RKO (cell line): ENCODE data around the gene POLE3.
A peak's percentile ranks its signal among the peaks of the same experiment; 100 is the strongest.
"Not testable (repeated sequence)": the region's sequence is repeated elsewhere in the genome, so short reads cannot be mapped to it uniquely, and the experiment has no call there.

ENCODE experiments used
- DNase-seq: peaks from one replicate; pipeline ENCODE4 v3.0.0-alpha.2; 2016; ENCODE audit warnings: low spot score

POLE3 gene

DNA sequence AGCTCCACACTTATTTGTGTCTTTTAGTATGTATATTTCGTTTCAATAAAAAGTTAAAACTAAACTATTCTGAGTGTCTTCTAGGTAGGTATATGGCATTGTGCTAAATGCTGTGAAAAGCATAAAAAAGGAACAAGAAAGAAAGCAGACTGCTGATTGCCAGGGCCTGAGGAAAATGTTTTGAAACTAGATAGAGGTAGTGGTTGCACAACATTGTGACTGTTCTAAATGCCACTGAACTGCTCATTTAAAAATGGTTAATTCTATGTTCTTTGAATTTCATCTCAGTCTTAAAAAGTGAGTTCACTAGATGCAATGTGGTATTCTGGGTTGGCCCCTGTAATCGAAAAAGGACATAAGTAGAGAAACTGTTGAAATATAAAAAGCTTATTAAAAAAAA, 6.8 kb downstream of the POLE3 start:
- DNase-seq = no peak

DNA sequence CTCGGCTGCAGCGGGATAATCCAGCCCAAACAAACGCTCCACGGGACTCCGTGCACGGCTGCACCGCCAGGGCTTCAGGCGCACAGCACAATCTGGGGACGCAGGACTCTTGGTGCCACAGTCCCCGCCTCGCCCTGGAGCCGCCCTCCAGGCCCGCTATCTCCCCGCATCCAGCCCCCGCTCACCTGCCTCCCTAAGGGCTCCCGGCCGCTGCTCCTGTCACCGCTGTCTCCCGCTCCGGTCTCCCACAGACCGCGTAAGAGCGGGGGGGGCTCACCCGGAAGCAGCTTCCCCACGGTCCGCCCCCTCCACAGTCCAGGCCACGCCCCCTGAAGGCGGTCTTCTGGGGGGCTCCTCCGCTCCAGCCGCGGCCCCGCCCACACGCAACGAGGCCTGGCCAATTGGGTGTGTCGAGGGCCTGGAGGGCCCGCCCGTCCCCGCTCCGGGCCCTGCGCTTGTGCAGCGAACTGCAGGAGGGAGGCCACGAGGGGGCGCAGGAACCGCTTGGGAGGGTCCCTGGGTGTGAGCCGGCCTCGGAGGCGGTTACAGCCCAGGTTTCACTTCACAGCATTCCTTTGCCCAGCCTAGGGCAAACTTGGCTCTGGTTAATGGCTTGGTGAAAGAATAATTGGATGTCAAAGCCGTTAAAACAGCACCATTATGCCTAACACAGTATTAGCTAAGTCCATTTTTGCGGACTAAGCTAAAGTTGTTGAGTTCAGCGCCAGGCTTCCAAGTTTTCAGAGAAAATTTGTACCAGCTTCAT, 9.3 kb downstream of the POLE3 start, which contains the start of gene ALAD:
Gene ALAD (minus strand): TSS at position 258 of the 766 bp plus-strand sequence. CDS start 7,725 bp downstream, outside the sequence.
- DNase-seq = peak; percentile 99

DNA sequence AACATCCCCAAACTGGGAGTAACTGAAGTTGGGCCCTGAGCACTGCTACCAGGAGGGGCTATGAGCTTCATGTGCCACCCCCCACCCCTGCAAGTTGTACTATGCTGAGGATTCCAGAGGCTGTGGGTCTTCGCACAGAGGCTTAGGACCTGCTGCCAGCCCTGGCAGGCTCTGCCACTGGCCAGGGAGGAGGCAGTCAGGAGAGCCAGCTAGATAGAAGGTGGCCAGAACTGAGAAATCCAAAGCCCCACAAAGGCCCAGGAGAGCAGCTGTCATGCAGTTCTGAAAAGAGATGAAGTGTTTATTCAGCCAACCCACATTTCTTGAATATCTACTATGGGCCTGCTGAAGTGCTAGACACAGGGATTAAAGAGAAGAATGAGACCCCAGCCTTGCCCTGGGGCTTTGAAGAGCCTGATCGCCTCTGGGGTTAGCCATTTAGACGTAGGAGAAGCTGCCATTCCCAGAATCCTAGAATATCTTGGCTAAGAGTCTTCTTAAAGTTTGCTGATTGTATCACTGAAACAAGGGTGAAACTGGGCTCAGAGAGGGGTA, 10.8 kb downstream of the POLE3 start:
- no peak for DNase-seq

DNA sequence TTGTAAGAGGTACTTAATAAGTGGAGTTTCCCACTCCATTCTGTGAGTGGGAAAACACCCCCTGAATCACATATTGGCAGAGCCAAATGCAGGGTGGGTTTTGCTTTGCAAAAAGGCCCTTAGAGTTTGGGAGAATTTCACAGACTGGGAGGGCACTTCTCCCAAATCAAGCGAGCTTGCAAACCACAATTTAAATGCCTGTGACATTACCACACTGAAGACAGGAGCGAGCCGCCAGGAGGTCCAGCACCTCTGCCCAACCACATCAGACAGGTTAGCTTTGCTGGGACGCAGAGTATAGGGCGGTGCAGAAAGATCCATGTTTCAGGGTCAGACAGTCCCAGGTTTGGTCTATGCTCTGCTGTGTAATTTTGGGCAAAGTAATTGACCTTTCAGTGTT, 11.7 kb downstream of the POLE3 start:
- DNase-seq = no peak

- no peak for DNase-seq
These were observed 13.3 kb downstream of the POLE3 start for GRCh38 chr9:113397203-113397631.

DNA sequence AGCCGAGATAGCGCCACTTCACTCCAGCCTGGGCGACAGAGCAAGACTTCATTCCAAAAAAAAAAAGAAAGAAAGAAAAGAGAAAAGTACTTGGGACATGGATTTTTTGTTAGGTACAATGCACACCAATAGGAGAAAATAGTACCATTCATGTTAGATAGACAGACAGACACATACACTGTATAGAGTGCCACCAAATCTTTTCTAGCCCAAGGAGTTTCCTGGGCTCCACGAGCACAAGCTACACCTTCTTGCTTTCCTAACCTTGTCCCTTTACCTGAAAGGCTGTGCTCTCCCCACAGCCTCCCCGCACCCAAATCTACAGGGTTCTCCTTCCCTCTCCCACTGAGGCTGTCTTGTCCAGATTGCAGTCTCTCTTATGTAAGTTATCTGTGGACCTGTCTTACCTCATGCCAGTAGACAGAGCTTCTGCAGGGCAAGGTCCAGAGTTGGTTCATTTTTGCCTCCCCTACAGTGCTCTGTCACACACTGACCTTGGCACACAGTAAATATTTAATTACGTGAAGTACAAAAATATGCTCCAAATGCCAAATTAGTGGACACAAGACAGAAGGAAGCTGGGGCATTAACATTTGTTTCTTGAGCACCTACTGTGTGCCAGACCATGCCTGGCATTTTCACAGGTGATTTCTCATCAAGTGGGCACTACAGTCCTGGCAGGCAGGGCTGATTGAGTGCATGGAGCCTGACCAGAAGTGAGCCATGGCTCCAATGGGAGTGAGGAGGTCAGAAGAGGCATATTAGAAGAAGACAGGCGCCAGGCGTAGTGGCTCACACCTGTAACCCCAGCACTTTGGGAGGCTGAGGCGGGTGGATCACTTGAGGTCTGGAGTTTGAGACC, 15.2 kb downstream of the POLE3 start:
- DNase-seq = no peak

- DNase-seq = no peak
These were observed 17.2 kb downstream of the POLE3 start for GRCh38 chr9:113393281-113393680.

- DNase-seq = no peak
These were observed 18.6 kb downstream of the POLE3 start for GRCh38 chr9:113391917-113392316.

GRCh38 chr9:113390192-113390960, 20.1 kb downstream of the POLE3 start:
- no peak for DNase-seq

GRCh38 chr9:113389451-113389850, 21.0 kb downstream of the POLE3 start:
- DNase-seq = no peak

DNA sequence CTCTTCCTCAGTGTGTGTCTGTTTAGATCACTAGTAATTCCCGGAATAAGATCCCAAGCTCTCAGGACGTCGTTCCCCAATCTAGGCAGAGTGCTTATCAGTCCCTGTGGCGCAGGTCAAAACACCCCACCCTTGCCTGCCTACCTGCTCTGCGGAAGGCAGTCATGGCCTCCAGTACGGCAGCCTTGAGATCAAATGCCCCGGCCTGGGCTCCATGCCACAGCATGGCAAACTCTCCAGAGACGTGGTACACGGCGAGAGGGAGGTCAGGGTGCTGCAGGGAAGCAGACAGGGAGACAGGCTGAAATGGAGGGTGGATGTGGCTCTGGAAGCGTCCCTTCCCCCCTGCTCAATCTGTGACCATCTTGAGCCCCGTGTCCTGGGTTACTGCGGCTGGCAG, 21.6 kb downstream of the POLE3 start:
- no peak for DNase-seq

GRCh38 chr9:113387560-113388230, 22.8 kb downstream of the POLE3 start:
- no peak for DNase-seq

DNA sequence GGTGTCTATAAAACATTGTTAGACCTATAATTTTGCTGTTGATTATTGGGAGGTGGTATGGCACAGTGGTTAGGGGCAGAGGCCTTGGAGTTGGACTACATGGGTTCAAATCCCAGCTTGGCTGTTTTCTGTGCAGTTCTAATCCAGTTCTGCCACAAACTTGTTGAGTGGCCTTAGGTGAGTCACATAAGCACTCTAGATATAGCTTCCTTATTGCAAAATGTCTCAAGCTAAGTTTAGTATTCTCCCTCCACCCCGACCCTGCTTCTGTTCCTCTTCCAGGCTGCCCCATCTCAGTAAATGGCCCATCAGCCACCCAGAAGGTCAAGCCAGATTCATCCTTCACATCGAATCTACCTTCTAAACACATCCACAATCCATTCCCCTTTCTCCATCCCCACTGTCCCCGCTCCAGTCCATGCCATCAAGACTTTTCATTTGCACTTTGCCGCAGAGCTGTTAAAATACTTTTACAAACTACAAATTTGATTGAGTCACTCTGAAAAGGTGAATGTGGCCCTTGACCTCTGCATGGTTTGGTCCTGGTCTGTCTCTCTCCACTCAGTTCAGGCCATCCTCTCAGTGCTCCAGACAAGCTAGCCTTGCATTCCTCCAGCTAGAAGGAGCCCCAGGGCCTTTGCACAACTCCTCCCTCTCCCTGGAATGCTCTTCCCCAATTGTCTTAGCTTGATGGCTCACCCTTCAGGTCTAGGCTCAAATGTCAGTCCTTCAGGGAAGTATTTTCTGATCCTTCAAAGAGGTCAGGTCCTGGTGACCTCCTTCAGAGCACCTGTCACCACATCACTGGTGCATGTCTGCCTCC, 23.7 kb downstream of the POLE3 start:
- DNase-seq = no peak

DNA sequence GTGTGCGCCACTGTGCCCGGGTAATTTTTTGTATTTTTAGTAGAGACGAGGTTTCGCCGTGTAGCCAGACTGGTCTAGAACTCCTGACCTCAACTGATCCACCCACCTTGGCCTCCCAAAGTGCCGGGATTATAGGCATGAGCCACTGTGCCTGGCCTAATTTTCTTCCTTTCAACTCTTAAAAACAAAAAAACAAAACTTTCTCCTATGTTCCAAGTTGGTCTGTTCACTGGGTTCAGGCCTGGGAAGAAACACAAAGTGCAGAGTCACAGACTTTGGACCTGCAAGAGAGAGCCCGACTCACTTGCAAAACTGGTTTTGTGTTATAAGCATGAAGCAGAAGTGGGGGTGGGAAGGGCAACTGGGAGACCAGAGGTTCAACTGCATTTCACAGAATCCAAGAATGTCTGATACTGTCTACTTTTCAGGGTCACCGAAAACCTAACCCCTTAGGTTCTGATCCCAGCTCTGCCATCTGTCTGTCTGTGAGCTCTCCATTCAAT, 28.5 kb downstream of the POLE3 start:
- no peak for DNase-seq

GRCh38 chr9:113381441-113381840, 29.0 kb downstream of the POLE3 start:
- not testable (repeated sequence) for DNase-seq

DNA sequence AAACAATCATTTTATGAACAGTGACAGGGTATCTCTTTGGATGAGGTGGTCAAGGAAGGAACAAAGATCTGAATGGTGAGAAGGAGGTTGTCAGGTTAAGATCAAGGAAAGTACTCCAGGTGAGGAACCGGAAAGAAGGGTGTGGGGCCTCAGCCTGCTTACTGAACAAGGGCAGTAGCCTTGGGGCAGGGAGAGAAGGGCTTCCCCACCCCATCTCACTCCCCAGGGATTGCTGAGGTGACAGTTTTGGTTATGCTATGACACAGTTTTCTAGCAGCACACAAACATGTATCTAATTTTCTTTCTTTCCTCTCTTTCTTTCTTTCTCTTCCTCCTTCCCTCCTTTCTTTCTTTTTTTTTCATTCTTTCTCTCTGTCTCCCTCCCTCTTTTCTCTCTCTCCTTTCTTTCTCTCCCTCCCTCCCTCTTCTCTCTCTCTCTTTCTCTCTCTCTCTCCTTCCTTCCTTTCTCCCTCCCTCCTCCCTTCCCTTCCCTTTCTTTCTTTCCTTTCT, 29.6 kb downstream of the POLE3 start:
- DNase-seq = no peak

DNA sequence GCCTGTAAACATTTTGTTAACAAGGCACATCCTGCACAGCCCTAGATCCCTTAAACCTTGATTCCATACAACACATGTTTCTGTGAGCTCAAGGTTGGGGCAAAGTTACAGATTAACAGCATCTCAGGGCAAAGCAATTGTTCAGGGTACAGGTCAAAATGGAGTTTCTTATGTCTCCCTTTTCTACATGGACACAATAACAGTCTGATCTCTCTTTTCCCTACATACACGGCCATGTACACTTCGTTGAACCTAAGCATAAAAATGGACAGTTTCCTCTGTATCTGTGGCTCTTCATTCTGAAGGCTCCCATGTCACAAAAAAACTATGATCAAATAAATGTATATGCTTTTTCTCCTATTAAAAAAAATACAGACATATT, 30.7 kb downstream of the POLE3 start:
- DNase-seq = not testable (repeated sequence)

DNA sequence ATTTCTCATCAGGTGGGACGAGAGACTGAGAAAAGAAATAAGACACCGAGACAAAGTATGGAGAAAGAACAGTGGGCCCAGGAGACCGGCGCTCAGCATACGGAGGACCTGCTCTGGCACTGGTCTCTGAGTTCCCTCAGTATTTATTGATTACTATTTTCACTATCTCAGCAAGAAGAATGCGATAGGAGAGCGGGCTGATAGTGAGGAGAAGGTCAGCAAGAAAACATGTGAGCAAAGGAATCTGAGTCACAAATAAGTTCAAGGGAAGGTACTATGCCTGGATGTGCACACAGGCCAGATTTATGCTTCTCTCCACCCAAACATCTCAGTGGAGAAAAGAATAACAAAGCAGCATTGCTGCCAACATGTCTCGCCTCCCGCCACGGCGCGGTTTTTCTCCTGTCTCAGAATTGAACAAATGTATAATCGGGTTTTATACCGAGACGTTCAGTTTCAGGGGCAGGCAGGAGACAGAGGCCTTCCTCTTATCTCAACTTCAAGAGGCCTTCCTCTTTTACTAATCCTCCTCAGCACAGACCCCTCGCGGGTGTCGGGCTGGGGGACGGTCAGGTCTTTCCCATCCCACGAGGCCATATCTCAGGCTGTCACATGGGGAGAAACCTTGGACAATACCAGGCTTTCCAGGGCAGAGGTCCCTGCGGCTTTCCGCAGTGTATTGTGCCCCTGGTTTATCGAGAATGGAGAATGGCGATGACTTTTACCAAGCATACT, 31.2 kb downstream of the POLE3 start:
- DNase-seq = not testable (repeated sequence)
